DMS153 treated with DMSO at 0.1 percent for 48 hours (cell line): ENCODE data around the gene NUDT4.
"Not testable (repeated sequence)": the region's sequence is repeated elsewhere in the genome, so short reads cannot be mapped to it uniquely, and the experiment has no call there.

Source experiments
- DNase-seq: peaks from one replicate; lab custom pipeline; 2025; ENCODE audit not compliant: unreplicated experiment; lab: John Stamatoyannopoulos, UW

Gene NUDT4

DNA sequence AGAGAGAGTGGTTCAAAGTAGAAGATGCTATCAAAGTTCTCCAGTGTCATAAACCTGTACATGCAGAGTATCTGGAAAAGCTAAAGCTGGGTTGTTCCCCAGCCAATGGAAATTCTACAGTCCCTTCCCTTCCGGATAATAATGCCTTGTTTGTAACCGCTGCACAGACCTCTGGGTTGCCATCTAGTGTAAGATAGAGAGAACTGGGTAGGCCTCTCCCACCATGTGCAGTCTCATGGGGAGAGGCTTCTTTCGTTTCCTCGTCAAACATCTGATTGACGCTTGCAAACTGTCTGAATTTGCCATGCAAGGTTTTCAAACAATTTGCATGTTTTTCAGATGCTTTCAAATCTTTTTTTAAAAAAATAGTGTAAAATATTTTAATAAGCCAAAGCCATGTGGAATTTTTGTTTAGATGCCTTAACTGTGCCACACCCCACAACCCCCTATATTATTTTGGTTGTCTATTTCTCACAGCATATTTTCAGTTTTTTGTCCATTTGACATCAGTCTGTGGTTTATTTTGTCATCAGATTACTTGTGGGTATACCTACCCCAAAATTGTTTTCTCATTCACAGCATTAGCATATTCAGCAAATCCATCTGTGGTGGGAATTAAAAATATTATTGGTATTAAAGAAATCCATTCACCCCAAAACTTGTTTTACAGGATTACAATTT, 21.6 kb downstream of the NUDT4 start:
- not testable (repeated sequence) for DNase-seq

DNA sequence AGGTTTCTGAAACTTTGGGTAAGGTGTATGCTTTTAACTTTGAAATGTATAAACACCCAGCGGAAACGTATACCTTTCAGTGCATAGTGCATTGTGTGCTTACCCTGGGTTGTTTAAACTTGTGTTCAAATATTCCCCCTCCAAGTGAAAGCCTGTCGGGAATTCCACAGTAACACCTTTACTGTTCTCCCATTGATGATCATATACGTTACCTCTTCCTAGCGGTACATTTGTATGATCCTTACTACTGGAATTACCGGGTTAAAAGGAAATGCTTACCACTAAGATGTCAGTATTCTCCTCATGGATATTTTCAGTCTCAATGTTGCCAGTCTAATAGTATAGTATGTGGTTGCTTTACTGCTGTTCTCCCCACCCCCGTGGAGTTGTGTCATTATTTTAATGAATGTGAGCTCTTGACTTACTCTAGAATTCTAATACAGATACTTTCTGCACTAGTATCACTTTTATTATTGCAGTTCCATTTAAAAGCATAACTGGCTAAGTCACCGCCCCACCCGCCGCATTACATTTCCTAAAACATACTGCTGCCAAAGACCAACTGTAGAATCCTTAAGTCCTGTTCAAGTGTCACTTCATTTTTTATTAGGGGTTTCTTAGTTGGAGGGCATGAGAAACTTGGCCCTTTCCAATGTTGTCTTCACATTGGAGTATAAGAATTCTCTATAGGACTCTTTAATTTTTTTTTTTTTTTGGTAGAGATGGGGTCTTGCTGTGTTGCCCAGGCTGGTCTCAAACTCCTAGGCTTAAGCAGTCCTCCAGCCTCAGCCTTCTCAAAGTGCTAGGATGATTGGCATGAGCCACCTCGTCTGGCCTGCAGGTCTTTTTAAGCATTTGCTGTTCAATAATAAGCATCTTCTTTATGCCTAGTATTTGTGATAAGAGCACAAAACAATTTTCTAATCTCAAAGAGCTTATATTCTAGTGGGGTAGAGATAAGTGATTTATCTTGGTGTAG, 24.9 kb downstream of the NUDT4 start:
- no peak for DNase-seq

DNA sequence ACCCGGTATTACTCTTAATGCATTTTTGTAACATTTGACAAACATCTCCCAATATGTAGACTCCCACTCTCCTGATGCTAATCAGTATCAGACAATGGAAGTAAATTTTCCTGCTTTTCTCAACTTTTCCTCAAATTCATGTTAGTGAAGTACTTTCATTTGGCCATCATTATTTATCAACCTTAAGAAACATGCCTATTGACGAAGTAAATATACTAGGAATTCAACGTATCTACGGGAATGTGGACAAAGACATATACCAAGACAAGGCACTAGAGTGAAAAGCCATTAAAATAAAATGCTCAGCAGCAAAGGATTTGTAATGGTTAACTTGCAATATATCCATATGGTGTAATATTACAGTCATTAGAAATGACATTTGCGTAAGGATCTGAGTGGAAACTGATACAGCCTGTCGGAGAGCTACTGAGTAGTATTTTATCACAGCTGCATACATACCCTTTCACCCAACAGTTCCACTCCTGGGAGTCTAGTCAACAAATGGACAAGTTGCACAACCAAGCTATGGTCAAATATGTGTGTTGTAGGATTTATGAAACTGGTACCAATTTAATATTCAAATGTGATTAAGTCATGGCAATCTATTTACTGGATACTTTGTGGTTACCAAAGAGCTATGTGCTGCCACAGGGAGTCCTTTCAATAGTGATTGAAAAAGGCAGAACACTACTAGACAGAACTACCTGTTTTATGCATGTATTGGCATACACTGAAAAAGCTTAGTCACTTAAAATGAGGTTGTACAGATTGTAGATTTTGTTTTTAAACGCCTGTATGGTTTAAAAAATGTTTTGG, 26.5 kb downstream of the NUDT4 start:
- no peak for DNase-seq

DNA sequence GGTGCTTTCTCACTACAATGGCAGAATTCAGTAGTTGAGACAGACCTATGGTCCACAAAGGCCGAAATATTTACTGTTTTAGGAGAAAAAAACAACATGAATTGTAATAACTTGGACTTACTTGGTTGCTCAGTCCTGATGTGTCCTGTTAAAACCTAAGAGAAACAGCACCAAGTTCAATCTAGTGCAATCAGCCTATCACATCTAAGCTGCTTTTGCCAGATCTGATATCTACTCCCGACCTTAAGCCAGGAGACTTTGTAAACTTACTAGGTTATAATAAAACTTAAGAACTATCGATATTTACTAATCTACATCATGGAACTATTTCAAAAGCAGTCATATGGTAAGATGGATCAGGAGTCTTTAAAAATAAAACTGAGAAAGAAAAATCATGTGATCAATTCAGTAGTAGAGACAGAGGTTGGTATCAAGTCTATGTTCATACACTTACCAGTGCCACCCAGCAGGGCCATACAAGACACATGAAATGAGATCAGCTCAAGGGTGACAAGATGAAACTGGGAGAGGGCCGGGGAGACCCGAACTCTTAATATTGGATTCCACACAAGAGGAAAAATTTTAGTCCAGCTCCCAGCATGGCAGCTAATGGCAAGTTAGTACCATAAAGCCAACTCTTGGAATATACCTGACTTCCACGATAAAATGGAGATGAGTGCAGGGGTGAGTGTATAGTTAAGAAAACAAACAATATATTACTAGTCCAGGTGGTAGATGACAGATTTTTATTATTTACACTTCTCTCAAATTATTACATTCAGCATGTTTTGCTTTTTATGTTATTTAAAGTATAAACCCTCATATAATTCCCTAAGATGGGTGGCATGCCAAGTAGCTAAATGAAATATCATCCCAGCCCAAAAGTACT, 27.5 kb downstream of the NUDT4 start:
- DNase-seq, result no peak

DNA sequence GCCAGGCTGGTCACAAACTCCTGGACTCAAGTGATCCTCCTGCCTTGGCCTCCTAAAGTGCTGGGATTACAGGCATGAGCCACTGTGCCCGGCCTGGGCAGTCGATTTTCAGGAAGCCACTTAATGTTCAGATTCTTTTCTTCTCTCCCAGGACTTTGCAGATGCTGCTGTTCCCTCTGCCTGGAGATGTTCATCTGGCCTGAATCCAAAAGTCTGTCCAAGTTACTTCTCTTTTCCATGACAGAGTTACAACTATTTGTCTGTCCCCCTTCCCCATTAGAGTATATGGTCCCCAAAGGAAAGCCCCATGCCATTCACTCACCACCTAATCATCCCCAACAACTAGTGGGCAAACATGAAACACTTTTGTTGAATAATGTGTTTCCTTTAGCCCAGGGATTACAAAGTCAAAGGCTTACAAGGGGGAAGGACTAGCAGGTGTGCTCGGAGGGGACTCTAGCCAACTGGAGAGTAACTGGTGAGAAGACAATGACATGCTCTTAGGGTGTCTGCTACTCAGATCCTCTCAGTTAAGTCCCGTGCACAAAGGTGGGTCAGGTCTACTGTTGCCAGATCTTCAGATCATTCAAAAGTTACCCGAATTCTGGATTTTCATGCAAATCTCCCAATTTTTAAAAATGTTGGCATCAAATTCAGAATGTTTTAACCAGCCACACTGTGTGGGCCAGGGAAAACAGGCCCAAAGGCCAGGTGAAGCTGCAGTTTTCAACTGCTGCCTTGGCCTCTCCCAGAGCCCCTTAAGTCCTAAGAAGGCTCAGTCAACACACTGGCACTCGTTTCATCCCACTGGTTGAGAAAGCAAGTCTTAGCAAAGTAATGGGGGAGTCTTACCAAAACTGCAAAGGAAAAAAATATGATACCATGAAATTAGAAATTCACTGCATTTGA, 29.6 kb downstream of the NUDT4 start:
- DNase-seq, result no peak

DNA sequence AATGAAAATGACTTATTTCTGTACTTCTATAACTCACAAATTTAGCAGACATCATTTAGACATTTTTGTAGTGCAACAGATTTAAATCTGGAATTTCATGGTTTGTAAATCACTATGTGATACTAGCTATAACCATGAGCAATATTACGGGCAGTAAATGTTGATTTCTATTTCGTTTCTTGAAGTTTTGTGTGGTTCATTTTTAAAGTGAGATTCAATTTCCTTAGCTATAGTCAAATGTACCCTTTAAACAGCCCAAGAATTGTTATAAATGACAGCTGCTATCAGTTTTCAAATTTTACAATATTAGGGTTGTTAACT, 30.2 kb downstream of the NUDT4 start:
- DNase-seq, result no peak

DNA sequence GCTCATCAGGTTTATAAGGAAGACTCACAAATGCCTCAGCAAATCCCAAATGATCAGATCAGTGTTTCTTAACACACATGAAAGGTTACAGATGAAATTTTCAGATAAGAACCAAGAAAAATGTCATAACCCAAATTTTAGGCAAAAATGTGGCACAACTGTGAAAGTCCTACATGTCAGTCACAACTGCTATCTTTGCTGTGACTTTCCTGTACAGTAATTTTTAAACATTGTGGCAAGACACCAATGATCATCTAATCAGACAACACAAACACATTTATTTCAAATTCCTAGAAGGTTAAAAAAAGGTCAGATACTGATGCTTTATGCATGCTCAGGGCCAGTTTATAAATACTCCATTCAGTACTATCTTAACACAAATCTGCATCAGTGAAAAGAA, 31.1 kb downstream of the NUDT4 start:
- no peak for DNase-seq

DNA sequence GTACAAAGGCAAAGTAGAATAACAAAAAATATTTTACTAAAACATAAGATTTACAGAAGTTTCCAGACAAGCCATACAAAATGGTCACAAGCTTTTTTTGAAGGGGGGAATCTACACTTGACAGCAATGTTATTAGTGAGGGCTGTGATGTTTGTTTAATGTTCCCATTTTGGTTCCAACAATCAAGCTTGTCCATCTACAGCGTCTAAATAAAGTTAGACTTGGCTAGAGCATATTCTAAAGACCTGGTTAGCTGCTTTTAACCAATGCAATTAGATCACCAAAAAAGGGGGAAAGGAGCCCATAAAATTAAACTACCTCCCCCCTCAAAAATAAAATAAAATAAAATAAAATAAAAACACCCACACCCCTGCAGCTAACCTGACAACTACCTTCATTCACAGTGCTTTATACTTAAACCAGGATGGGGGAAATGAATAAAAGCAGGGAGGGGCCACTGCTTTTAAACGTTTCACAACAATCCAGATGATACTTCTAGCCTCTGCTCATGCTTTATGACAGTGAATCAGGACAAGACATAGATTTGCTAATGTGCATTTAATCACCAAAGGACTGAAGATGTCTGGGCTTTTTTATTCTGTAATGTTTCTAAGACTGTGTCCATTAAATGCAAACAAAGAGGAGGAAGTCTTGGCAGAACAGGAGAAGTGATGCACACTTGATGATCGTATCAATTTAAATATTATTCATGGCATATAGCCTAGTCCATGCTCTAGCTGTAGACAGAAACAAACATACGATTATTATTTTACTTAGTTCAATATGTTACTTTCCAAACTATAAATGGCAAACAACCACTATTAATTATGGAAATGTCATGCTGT, 31.8 kb downstream of the NUDT4 start:
- DNase-seq, result not testable (repeated sequence)

DNA sequence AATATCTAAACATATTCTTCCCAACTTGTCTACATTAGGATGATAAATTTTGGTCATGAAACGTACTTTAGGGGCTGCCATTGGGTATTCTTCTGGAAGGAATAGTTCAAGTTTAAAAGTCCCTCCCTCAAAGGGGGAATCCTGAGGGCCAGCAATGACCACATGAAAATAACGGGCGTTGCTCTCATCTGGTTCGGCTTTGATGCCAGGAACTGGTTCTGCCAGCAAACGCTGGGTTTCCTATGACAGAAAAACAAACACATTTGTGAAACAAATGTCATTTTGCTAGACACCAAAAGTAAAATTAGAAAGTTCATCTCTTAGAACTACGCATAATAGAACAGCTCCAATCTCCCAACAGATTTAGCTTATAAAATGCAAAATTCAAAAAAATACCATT, 33.3 kb downstream of the NUDT4 start:
- not testable (repeated sequence) for DNase-seq

DNA sequence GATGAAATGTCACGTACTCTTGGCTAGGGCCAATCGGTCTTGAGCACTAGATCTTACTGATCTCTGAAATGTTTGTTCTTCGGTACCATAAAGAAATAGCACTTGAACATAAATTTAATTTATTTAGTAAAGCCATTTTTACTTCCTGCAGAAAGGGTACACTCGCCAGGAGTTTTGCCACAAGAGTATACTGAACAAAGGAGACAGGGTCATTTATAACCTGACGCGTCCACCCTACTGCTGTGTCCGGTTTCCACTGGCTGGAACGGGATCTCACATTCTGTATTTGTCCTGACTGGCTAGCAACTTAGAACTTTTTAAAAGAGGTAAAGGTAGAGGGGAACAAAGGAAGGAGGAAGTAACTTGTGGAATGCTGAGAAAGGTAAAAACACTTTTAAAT, 34.7 kb downstream of the NUDT4 start:
- not testable (repeated sequence) for DNase-seq

DNA sequence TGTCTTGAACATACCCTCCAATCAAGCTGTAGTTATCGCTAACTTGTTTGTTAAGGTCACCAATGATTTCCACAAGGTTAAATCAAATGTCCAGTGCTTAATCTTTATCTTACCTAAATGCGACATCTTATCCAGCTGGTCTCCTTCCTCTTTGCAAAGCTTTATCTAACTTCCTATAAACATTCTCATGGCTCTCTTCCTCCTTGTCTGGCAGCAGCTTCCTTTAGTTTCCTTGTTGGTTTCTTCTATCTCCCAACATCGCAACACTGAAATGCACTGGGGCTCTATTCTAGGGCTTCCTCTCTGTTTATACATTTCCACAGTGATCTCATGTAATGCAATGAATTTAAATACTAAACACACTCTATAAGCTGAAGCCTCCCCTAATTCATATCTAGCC, 35.3 kb downstream of the NUDT4 start:
- no peak for DNase-seq

DNA sequence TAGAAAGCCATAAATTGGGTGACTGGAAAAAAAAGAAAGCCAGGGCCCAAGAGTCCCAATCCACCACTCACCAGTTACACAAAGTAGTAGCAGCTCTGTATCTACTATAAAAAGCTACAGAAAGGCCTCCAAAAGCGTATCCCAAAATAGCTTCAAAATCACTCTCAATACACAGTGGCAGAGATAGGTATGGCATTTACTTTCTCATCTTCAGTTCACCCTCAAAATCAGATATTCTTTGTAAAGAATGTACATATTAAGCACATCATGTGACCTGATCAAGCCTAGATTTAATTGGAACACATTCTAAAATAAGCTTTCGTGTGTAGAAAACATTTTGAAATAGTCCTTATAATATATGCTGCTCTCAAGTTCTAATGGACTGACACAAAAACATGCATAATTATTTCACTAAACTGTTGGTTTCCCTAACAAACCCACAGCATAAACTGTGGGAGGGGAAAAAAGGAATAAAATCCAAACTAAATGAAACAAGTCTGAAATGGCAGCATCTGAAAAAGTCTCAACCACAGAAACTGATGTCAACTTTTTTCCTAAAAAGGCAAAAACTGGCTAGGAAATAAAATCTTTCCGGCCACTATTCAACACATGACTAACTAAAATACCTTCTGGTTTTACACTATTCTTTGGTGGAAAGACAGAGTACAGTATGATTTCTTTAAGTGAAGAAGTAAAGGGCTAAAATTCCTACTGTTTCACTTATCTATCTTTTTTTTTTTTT, 38.2 kb downstream of the NUDT4 start:
- DNase-seq, result no peak

DNA sequence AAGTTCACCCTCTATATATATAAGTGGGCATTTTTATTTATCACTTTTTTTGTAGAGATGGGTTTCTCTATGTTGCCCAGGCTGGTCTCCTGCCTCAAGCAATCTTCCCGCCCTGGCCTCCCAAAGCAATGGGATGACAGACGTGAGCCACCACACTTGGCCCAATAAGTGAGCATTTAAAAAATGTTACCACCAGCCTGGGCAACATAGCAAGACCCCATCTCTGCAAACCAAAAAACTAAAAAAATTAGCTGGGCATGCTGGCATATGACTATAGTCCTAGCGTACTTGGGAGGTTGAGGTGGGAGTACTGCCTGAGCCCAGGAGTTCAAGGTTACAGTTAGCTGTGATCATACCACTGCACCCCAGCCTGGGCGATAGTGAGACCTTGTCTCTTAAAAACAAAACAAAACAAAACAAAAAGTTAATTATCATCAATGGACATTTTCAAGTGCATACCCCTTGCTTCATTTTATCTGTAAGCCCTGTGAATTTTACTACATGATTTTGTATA, 40.3 kb downstream of the NUDT4 start:
- no peak for DNase-seq

DNA sequence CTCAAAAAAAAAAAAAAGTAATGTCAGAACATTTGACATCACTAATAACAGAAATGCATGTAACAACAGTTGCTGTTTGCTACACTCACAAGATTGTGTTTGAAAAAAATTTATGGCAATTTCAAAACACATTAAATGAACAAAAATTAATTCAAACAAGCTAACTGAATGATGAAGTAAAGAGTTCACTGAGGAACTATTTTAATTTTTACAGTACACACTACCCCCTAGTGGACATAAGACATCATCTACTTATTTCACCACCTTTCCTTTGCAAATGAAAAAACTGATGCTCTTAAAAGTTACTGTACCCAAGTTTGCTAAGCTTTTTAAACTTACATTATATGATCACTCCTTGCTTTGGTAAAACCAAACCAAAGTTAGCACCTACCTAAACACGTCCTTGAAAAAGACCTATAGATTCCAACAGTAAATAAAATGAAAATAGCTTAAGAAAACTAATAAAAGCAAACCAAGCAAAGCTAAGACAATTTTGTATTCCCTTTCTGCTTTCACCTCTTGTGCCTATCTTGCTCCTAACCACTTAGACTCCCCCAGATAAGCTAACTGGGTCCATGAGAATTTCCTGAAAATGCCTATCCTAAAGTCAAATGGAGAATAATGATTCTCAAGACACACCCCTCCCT, 41.8 kb downstream of the NUDT4 start:
- DNase-seq, result peak; percentile 48

DNA sequence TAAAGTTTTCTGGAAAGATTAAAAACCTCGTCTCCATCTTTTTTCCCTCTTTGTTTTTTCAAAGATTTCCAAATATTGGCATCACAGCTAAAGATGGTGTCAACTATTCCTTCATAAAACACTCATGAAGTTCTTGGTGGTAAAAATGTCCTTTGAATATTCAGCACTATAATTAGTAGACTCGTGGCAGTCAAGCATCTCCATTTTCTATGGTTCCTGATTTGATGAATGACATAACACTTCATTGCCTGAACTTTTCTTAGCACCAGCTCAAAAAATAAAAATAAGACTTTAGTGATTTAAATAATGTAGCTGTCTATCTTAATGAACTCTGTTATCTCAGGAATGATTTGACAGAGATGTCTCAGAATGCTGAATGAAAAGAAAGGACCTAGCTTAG, 44.3 kb downstream of the NUDT4 start:
- no peak for DNase-seq

DNA sequence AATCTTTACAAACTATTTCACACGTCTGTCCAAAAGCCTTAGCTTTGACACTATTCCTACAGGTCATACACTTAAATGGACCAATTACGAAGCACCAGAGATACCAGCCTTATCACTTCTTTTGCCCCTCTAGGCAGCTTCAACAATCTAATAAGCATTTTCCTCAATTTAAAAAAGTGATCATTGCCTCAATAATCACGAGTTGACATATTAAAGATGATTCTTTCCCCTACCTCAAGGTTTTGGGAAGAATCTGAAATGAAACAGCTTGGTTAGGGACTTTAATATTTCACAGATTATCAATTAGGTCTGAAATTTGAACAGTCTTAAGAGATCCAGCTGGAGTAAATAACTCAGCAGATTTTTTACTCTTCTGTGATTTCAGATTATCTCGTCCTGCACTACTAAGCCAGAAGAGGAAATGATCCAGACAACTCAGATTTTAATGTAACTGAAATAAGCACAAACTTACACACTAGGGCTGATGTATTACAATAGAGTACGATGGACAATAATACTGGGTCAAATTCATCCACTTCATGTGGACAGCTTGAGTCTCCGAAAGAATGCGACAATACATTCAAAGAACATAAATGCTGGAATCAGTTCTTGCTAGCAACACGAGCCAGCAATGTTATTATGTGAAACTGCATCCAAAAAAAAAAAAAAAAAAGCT, 48.1 kb downstream of the NUDT4 start:
- no peak for DNase-seq

DNA sequence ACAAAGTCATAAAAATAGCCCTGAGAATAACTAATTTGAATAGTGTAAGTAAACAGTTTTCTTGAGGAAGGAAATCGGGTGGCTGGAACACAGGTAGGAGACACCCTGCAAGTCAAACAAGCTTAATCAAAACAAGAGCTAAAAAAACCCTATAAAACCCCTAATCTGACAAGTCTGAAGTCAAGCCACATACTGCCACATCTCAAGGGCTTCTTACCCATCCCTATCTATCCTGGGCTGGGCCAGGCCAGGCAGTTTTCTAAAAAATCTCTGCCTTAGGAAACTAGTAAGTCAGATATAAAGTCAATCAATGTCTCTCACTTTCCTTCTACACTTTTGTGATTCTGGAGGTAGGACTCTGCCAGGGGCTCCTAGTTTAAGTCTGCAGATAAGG, 48.7 kb downstream of the NUDT4 start:
- DNase-seq, result no peak
